ENCODE results near the gene MEAF6. TPM values are rescaled to one million over a fixed set of nuclear protein-coding genes. Genes with fewer than 3 reads are reported as not detected.
"Not testable (repeated sequence)": the region's sequence is repeated elsewhere in the genome, so short reads cannot be mapped to it uniquely, and the experiment has no call there.

Gene MEAF6
- total and polyA plus RNA-seq, 10 donors, result 39.5 to 69.0 (median 56.2) TPM

DNA sequence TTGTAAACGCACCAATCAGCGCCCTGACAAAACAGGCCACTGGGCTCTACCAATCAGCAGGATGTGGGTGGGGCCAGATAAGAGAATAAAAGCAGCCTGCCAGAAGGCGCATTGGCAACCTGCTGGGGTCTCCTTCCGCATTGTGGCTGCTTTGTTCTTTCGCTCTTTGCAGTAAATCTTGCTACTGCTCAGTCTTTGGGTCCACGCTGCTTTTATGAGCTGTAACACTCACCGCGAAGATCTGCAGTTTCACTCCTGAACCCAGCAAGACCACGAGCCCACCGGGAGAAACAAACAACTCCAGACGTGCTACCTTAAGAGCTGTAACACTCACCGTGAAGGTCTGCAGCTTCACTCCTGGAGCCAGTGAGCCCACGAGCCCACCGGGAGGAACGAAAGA, 4.4 kb upstream of the MEAF6 start:
- Histone ChIP-seq H3K27ac (peak overlapping the region in 3 of 8 donors; percentile 30 to 43 (median 43)), H3K4me3 (peak overlapping the region in 4 of 8 donors; percentile 2 to 58 (median 16)), H3K4me1 (peaks cover 0 to 12% (median 7%) of the 10 kb centered on the region in 6 donors)
- intact Hi-C loops (cut with DNase I; ENCODE audit: low total_unique reads); H3K27me3 ChIP-seq (replicated peaks in 1 of 7); DNase-seq; H3K9me3 ChIP-seq; H3K36me3 ChIP-seq: not testable (repeated sequence)
- 67 to 79% (median 75%) methylated on average over 15 of the region's 15 CpGs for WGBS, 5 donors
- TF ChIP-seq POLR2AphosphoS5 (IDR thresholded peaks at IDR 0.05), result peak in 2 of 3 donors; percentile 46 to 69

DNA sequence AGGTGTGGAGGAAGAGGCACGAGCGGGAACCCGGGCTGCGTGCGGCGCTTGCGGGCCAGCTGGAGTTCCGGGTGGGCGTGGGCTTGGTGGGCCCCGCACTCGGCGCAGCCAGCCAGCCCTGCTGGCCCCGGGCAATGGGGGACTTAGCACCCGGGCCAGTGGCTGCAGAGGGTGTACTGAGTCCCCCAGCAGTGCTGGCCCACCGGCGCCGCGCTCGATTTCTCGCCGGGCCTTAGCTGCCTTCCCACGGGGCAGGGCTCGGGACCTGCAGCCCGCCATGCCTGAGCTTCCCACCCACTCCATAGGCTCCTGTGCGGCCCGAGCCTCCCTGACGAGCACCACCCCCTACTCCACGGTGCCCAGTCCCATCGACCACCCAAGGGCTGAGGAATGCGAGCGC, 3.7 kb upstream of the MEAF6 start:
- H3K4me3 ChIP-seq; H3K27ac ChIP-seq; H3K36me3 ChIP-seq; H3K27me3 ChIP-seq (replicated peaks in 1 of 7); H3K9me3 ChIP-seq; intact Hi-C loops (cut with DNase I; ENCODE audit: low total_unique reads); DNase-seq: not testable (repeated sequence)
- WGBS, 5 donors, result 93 to 97% (median 95%) methylated on average over 13 to 30 of the region's 31 CpGs; no CpG with 5 or more reads in 1 of the 5 donors
- peaks cover 4 to 19% (median 14%) of the 10 kb centered on the region in 6 donors for H3K4me1 ChIP-seq

- peaks cover 0 to 7% (median 4%) of the 10 kb centered on the region in 6 donors for H3K36me3 ChIP-seq
- no peaks in the 10 kb centered on the region for H3K9me3 ChIP-seq
- no peak for DNase-seq
- no peaks in the 10 kb centered on the region for H3K27me3 ChIP-seq (replicated peaks in 1 of 7)
- WGBS, 5 donors, result 85 to 96% (median 90%) methylated on average over 1 of the region's 1 CpG
- H3K27ac ChIP-seq, result no peak overlapping the region
- TF ChIP-seq CTCF (IDR thresholded peaks at IDR 0.05 in 8 of 11, conservative IDR thresholded peaks at IDR 0.05 in 3 of 11), result no peak
- no peak for TF ChIP-seq POLR2A (IDR thresholded peaks at IDR 0.05)
- no peak for TF ChIP-seq POLR2AphosphoS5 (IDR thresholded peaks at IDR 0.05)
- intact Hi-C loops (cut with DNase I; ENCODE audit: low total_unique reads), result no loop called here
- no peak overlapping the region for H3K4me3 ChIP-seq
- peaks cover 5 to 26% (median 21%) of the 10 kb centered on the region in 6 donors for H3K4me1 ChIP-seq
These were observed 3.0 kb upstream of the MEAF6 start for GRCh38 chr1:37517569-37517968.

DNA sequence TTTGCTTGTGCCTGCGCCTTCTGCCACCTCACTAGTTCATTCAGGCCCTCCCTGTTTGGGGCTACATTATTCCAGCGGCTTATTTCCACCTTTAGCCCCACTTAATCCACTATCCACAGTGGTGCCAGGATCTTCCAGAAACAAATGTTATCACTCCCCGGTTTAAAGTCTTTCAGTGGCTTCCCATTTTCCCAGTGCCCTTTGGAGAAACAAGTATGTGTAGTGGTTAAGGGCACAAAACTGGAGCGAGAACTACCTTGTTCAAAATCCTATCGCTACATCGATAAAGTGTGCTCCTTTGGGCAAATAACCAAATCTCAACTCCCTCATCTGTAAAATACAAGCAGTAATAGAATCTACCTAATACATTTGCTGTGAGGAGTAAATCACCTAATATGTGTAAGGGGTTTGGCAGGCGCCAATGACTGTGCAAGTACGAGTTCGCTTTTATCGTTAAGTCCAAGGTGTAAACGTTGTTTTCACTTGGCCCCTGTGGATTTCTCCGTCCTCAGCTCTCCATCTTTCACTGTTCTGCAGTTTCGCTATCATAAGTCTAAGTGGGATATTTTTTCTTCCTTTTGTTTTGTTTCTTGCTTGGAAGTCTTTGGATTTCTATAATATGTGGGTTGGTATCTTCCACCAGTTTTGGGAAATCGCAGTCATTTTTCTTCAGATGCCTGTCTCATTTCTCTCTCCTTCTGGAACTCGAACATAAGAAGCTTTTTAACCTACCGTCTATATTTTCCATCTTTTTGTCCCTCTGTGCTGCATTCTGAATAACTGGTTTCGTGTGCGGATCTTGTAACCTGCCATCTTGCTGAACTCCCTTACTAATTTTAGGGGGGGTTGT, 844 bp upstream of the MEAF6 start:
- DNase-seq, result no peak
- WGBS, 5 donors, result 76 to 79% (median 77%) methylated on average over 18 of the region's 18 CpGs
- no peaks in the 10 kb centered on the region for H3K27me3 ChIP-seq (replicated peaks in 1 of 7)
- peak overlapping the region; percentile 92 to 100 (median 100) for H3K4me3 ChIP-seq
- TF ChIP-seq POLR2AphosphoS5 (IDR thresholded peaks at IDR 0.05) (no peak), POLR2A (IDR thresholded peaks at IDR 0.05) (no peak), CTCF (IDR thresholded peaks at IDR 0.05 in 8 of 11, conservative IDR thresholded peaks at IDR 0.05 in 3 of 11) (no peak)
- intact Hi-C loops (cut with DNase I; ENCODE audit: low total_unique reads), result loop anchor here (2.0 kb wide), 1 partner anchor 37 kb away; no protein-coding TSS in a partner anchor
- H3K36me3 ChIP-seq, result peaks cover 0 to 29% (median 15%) of the 10 kb centered on the region in 6 donors
- peaks cover 9 to 43% (median 30%) of the 10 kb centered on the region in 6 donors for H3K4me1 ChIP-seq
- no peaks in the 10 kb centered on the region for H3K9me3 ChIP-seq
- H3K27ac ChIP-seq, result peak overlapping the region; percentile 88 to 98 (median 96)

GRCh38 chr1:37513795-37514349, 694 bp downstream of the MEAF6 start:
- TF ChIP-seq POLR2AphosphoS5 (IDR thresholded peaks at IDR 0.05) (no peak), CTCF (IDR thresholded peaks at IDR 0.05 in 8 of 11, conservative IDR thresholded peaks at IDR 0.05 in 3 of 11) (no peak), POLR2A (IDR thresholded peaks at IDR 0.05) (no peak)
- intact Hi-C loops (cut with DNase I; ENCODE audit: low total_unique reads), result loop anchor here (2.0 kb wide), 1 partner anchor 39 kb away; no protein-coding TSS in a partner anchor
- H3K4me1 ChIP-seq, result peaks cover 9 to 53% (median 30%) of the 10 kb centered on the region in 6 donors
- H3K9me3 ChIP-seq, result no peaks in the 10 kb centered on the region
- DNase-seq, result peak; percentile 81
- peaks cover 0 to 44% (median 19%) of the 10 kb centered on the region in 6 donors for H3K36me3 ChIP-seq
- peak overlapping the region; percentile 92 to 100 (median 100) for H3K4me3 ChIP-seq
- 4 to 7% (median 6%) methylated on average over 20 to 26 of the region's 26 CpGs for WGBS, 5 donors
- H3K27ac ChIP-seq, result peak overlapping the region in 7 of 8 donors; percentile 88 to 98 (median 95)
- no peaks in the 10 kb centered on the region for H3K27me3 ChIP-seq (replicated peaks in 1 of 7)

Measured in spleen (tissue), 11 donors.